ENCODE measurements around the gene SLC8A1.
A peak's percentile ranks its signal among the peaks of the same experiment; 100 is the strongest.

Gene SLC8A1

GRCh38 chr2:40369267-40370006, 82.5 kb downstream of the SLC8A1 start:
- Mint-ChIP-seq H3K27me3 (peaks cover 3% of the 10 kb centered on the region), H3K36me3 (ENCODE audit: low read depth) (no peaks in the 10 kb centered on the region), H3K4me1 (ENCODE audit: low read depth) (peaks cover 6% of the 10 kb centered on the region), H3K4me3 (no peak overlapping the region), H3K9me3 (no peaks in the 10 kb centered on the region), H3K27ac (no peak overlapping the region)

GRCh38 chr2:40367652-40368051, 84.2 kb downstream of the SLC8A1 start:
- Mint-ChIP-seq H3K27ac (no peak overlapping the region), H3K9me3 (no peaks in the 10 kb centered on the region), H3K4me3 (no peak overlapping the region), H3K36me3 (ENCODE audit: low read depth) (no peaks in the 10 kb centered on the region), H3K4me1 (ENCODE audit: low read depth) (peaks cover 12% of the 10 kb centered on the region), H3K27me3 (peaks cover 3% of the 10 kb centered on the region)

- Mint-ChIP-seq H3K9me3 (no peaks in the 10 kb centered on the region), H3K36me3 (ENCODE audit: low read depth) (no peaks in the 10 kb centered on the region), H3K27ac (no peak overlapping the region)
These were observed 84.9 kb downstream of the SLC8A1 start for GRCh38 chr2:40367032-40367431.

GRCh38 chr2:40364151-40364874, 87.6 kb downstream of the SLC8A1 start:
- Mint-ChIP-seq H3K27ac (no peak overlapping the region), H3K4me3 (peak overlapping the region; percentile 47), H3K27me3 (peaks cover 3% of the 10 kb centered on the region), H3K9me3 (no peaks in the 10 kb centered on the region), H3K36me3 (ENCODE audit: low read depth) (no peaks in the 10 kb centered on the region), H3K4me1 (ENCODE audit: low read depth) (peaks cover 12% of the 10 kb centered on the region)

More at GRCh38 chr2:40367032-40367431, 84.9 kb downstream of the SLC8A1 start:
- Mint-ChIP-seq H3K4me3 (no peak overlapping the region), H3K4me1 (ENCODE audit: low read depth) (peaks cover 12% of the 10 kb centered on the region), H3K27me3 (peaks cover 3% of the 10 kb centered on the region)

- H3K27me3 Mint-ChIP-seq, result peaks cover 3% of the 10 kb centered on the region
- no peak overlapping the region for H3K4me3 Mint-ChIP-seq
- no peaks in the 10 kb centered on the region for H3K9me3 Mint-ChIP-seq
- no peak overlapping the region for H3K27ac Mint-ChIP-seq
- peaks cover 12% of the 10 kb centered on the region for H3K4me1 Mint-ChIP-seq (ENCODE audit: low read depth)
- H3K36me3 Mint-ChIP-seq (ENCODE audit: low read depth), result no peaks in the 10 kb centered on the region
These were observed 88.3 kb downstream of the SLC8A1 start for GRCh38 chr2:40363631-40364030.

GRCh38 chr2:40363231-40363630, 88.7 kb downstream of the SLC8A1 start:
- Mint-ChIP-seq H3K4me1 (ENCODE audit: low read depth) (peaks cover 12% of the 10 kb centered on the region), H3K9me3 (no peaks in the 10 kb centered on the region), H3K4me3 (no peak overlapping the region), H3K27ac (no peak overlapping the region), H3K27me3 (peaks cover 3% of the 10 kb centered on the region), H3K36me3 (ENCODE audit: low read depth) (no peaks in the 10 kb centered on the region)

- Mint-ChIP-seq H3K4me3 (no peak overlapping the region), H3K9me3 (no peaks in the 10 kb centered on the region), H3K36me3 (ENCODE audit: low read depth) (no peaks in the 10 kb centered on the region), H3K27ac (no peak overlapping the region), H3K27me3 (no peaks in the 10 kb centered on the region), H3K4me1 (ENCODE audit: low read depth) (peaks cover 12% of the 10 kb centered on the region)
These were observed 90.4 kb downstream of the SLC8A1 start for GRCh38 chr2:40361478-40361877.

GRCh38 chr2:40360652-40361051, 91.2 kb downstream of the SLC8A1 start:
- Mint-ChIP-seq H3K4me1 (ENCODE audit: low read depth) (peaks cover 12% of the 10 kb centered on the region), H3K27me3 (no peaks in the 10 kb centered on the region), H3K9me3 (no peaks in the 10 kb centered on the region), H3K27ac (no peak overlapping the region), H3K36me3 (ENCODE audit: low read depth) (no peaks in the 10 kb centered on the region), H3K4me3 (no peak overlapping the region)

GRCh38 chr2:40359811-40360210, 92.1 kb downstream of the SLC8A1 start:
- H3K4me1 Mint-ChIP-seq (ENCODE audit: low read depth), result peaks cover 9% of the 10 kb centered on the region
- H3K36me3 Mint-ChIP-seq (ENCODE audit: low read depth), result no peaks in the 10 kb centered on the region
- no peak overlapping the region for H3K4me3 Mint-ChIP-seq
- H3K27ac Mint-ChIP-seq, result no peak overlapping the region
- H3K9me3 Mint-ChIP-seq, result no peaks in the 10 kb centered on the region
- H3K27me3 Mint-ChIP-seq, result no peaks in the 10 kb centered on the region

- Mint-ChIP-seq H3K27ac (no peak overlapping the region), H3K4me1 (ENCODE audit: low read depth) (peaks cover 3% of the 10 kb centered on the region), H3K9me3 (no peaks in the 10 kb centered on the region), H3K27me3 (no peaks in the 10 kb centered on the region), H3K36me3 (ENCODE audit: low read depth) (no peaks in the 10 kb centered on the region), H3K4me3 (no peak overlapping the region)
These were observed 93.1 kb downstream of the SLC8A1 start for GRCh38 chr2:40358783-40359182.

DNA sequence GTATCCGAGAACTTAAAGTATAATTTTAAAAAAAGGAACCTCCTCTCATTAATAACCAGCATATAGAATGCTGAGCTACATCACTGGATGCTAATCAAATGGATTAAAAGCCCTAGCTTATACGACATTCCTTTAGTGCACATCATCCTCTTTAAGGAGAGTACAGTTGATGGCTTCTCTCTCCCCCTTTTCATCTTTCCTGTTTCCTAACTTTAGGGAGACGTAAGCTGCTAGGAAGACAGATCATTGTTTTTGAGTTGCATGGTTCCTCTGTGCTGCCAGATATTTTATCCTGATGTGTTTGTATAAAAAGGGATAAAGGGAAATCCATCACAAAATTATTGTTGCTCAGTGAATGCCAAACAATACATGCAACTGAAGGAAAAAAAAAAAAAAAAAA, 94.2 kb downstream of the SLC8A1 start:
- Mint-ChIP-seq H3K4me1 (ENCODE audit: low read depth) (no peaks in the 10 kb centered on the region), H3K27ac (no peak overlapping the region), H3K27me3 (no peaks in the 10 kb centered on the region), H3K36me3 (ENCODE audit: low read depth) (no peaks in the 10 kb centered on the region), H3K9me3 (no peaks in the 10 kb centered on the region), H3K4me3 (no peak overlapping the region)

- Mint-ChIP-seq H3K4me1 (ENCODE audit: low read depth) (no peaks in the 10 kb centered on the region), H3K9me3 (no peaks in the 10 kb centered on the region), H3K27ac (no peak overlapping the region), H3K36me3 (ENCODE audit: low read depth) (no peaks in the 10 kb centered on the region), H3K4me3 (no peak overlapping the region), H3K27me3 (no peaks in the 10 kb centered on the region)
These were observed 96.4 kb downstream of the SLC8A1 start for GRCh38 chr2:40355451-40355850.

- H3K27ac Mint-ChIP-seq, result no peak overlapping the region
- H3K4me3 Mint-ChIP-seq, result no peak overlapping the region
- no peaks in the 10 kb centered on the region for H3K4me1 Mint-ChIP-seq (ENCODE audit: low read depth)
- H3K27me3 Mint-ChIP-seq, result no peaks in the 10 kb centered on the region
- no peaks in the 10 kb centered on the region for H3K36me3 Mint-ChIP-seq (ENCODE audit: low read depth)
- H3K9me3 Mint-ChIP-seq, result no peaks in the 10 kb centered on the region
These were observed 98.7 kb downstream of the SLC8A1 start for GRCh38 chr2:40353231-40353630.

GRCh38 chr2:40352703-40353099, 99.2 kb downstream of the SLC8A1 start:
- no peak overlapping the region for H3K27ac Mint-ChIP-seq
- no peaks in the 10 kb centered on the region for H3K27me3 Mint-ChIP-seq
- H3K4me1 Mint-ChIP-seq (ENCODE audit: low read depth), result no peaks in the 10 kb centered on the region
- H3K4me3 Mint-ChIP-seq, result no peak overlapping the region
- H3K36me3 Mint-ChIP-seq (ENCODE audit: low read depth), result no peaks in the 10 kb centered on the region
- H3K9me3 Mint-ChIP-seq, result no peaks in the 10 kb centered on the region

DNA sequence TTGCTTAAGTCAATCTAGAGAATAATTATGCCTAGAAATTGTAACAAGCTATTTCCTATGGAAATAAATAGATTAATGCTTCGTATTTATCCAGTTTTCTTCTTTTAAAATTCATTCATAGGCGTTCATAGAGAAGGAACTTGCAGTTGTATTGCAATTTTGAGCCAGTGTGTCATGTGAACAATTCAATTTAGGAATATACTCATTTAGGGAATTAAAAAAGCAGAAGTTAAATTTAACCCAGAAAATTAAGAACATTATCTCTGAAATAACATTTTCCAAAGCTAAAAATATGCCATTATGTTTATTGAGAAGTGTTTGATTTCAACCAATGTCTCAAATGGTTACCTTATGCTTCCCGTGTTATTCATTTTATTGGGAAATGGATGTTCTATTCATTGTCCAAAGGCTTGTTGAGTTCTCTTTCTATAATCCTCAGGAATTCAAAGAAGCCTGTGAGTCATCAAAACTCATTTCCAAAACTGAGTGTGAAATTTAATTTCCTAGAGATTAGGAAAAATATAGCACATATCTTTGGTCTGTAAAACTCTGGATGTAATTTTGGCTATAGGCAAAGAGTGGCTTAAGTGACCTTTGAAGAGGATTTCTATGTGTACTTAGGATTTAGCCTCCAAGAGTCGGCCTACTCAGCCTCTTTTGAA, 99.7 kb downstream of the SLC8A1 start:
- Mint-ChIP-seq H3K27me3 (no peaks in the 10 kb centered on the region), H3K4me3 (no peak overlapping the region), H3K4me1 (ENCODE audit: low read depth) (no peaks in the 10 kb centered on the region), H3K9me3 (no peaks in the 10 kb centered on the region), H3K36me3 (ENCODE audit: low read depth) (no peaks in the 10 kb centered on the region), H3K27ac (no peak overlapping the region)

Data from stimulated activated naive CD8-positive, alpha-beta T cell treated with anti-CD3 and anti-CD28 coated beads, Interleukin-15, Interleukin-2, amounts not matched to agents 100 ng/mL and 50 ng/mL, for 24 hours (primary cell).